ENCODE data around the gene ACTN1. TPM values are rescaled to one million over a fixed set of nuclear protein-coding genes. Genes with fewer than 3 reads are reported as not detected.

Gene ACTN1
- total RNA-seq, 4 donors from 2014 or later: 10.0 to 17.3 (median 14.1) TPM

GRCh38 chr14:68863610-68864360 is 115.3 kb downstream of the ACTN1 start:
- Histone ChIP-seq H3K36me3 (no peaks in the 10 kb centered on the region), H3K4me1 (no peaks in the 10 kb centered on the region), H3K27me3 (no peaks in the 10 kb centered on the region), H3K4me3 (no peak overlapping the region), H3K27ac (no peak overlapping the region), H3K9me3 (no peaks in the 10 kb centered on the region)
- in situ Hi-C loops (cut with MboI; ENCODE audit: low sequenced_read_pairs in 4 of 4): no loop called here
- DNase-seq (no peak), ATAC-seq (no peak)
- intact Hi-C loops (cut with DNase I; ENCODE audit: low total_unique reads): loop anchor here (5.0 kb wide), 1 partner anchor 244 kb away; no protein-coding TSS in a partner anchor
- TF ChIP-seq POLR2A (IDR thresholded peaks at IDR 0.05): no peak
- TF ChIP-seq, protein P1, sequence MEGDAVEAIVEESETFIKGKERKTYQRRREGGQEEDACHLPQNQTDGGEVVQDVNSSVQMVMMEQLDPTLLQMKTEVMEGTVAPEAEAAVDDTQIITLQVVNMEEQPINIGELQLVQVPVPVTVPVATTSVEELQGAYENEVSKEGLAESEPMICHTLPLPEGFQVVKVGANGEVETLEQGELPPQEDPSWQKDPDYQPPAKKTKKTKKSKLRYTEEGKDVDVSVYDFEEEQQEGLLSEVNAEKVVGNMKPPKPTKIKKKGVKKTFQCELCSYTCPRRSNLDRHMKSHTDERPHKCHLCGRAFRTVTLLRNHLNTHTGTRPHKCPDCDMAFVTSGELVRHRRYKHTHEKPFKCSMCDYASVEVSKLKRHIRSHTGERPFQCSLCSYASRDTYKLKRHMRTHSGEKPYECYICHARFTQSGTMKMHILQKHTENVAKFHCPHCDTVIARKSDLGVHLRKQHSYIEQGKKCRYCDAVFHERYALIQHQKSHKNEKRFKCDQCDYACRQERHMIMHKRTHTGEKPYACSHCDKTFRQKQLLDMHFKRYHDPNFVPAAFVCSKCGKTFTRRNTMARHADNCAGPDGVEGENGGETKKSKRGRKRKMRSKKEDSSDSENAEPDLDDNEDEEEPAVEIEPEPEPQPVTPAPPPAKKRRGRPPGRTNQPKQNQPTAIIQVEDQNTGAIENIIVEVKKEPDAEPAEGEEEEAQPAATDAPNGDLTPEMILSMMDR (IDR thresholded peaks at IDR 0.05 in 4 of 5, conservative IDR thresholded peaks at IDR 0.05 in 1 of 5): no peak

DNA sequence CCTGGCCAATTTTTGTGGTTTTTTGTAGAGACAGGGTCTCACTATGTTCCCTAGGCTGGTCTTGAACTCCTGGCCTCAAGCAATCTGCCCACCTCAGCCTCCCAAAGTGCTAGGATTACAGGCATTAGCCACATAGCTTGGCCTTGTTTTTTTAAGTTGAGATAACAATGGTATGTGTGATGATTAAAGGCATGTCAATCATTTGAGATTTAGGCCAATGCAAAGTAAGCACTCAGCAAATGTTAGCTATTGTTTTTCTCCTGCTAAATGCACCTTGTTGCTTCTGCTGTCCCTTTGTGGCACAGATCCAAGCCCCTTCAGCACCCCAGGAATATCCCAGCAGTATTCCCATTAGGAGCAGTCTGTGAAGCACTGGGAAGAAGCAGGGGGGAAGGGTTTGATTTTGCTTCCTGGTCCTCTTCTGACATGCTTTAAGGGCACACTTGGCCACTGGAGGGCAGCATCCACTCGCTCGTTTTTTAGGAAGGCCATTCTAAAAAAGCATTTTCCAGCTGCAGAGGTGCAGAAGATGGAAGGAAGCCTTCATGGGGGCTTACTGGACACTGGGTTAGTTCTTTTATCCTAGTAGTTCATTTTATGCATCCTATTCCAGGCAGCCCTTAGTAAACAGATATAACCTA is 116.0 kb downstream of the ACTN1 start:
- TF ChIP-seq, protein P1 (IDR thresholded peaks at IDR 0.05 in 4 of 5, conservative IDR thresholded peaks at IDR 0.05 in 1 of 5): peak; percentile 42 to 79 (median 64)
- no peak for TF ChIP-seq POLR2A (IDR thresholded peaks at IDR 0.05)
- ATAC-seq (peak; percentile 63 to 70), DNase-seq (peak; percentile 38 to 44)
- no peaks in the 10 kb centered on the region for H3K4me1 ChIP-seq
- no peaks in the 10 kb centered on the region for H3K27me3 ChIP-seq
- H3K9me3 ChIP-seq: no peaks in the 10 kb centered on the region
- in situ Hi-C loops (cut with MboI; ENCODE audit: low sequenced_read_pairs in 4 of 4) (no loop called here), intact Hi-C loops (cut with DNase I; ENCODE audit: low total_unique reads) (loop anchor here (5.0 kb wide), 1 partner anchor 244 kb away; no protein-coding TSS in a partner anchor)
- no peaks in the 10 kb centered on the region for H3K36me3 ChIP-seq
- no peak overlapping the region for H3K27ac ChIP-seq
- H3K4me3 ChIP-seq: no peak overlapping the region

- H3K9me3 ChIP-seq: no peaks in the 10 kb centered on the region
- in situ Hi-C loops (cut with MboI; ENCODE audit: low sequenced_read_pairs in 4 of 4) (no loop called here), intact Hi-C loops (cut with DNase I; ENCODE audit: low total_unique reads) (loop anchor here (5.0 kb wide), 1 partner anchor 247 kb away; no protein-coding TSS in a partner anchor)
- H3K4me3 ChIP-seq: no peak overlapping the region
- ATAC-seq: no peak
- H3K4me1 ChIP-seq: no peaks in the 10 kb centered on the region
- H3K27me3 ChIP-seq: no peaks in the 10 kb centered on the region
- H3K36me3 ChIP-seq: no peaks in the 10 kb centered on the region
- no peak for TF ChIP-seq POLR2A (IDR thresholded peaks at IDR 0.05)
- H3K27ac ChIP-seq: no peak overlapping the region
- DNase-seq: no peak
Measured at GRCh38 chr14:68860771-68861170, 118.3 kb downstream of the ACTN1 start.

- in situ Hi-C loops (cut with MboI; ENCODE audit: low sequenced_read_pairs in 4 of 4): no loop called here
- Histone ChIP-seq H3K4me3 (no peak overlapping the region), H3K27me3 (no peaks in the 10 kb centered on the region), H3K4me1 (no peaks in the 10 kb centered on the region), H3K36me3 (no peaks in the 10 kb centered on the region), H3K27ac (no peak overlapping the region), H3K9me3 (no peaks in the 10 kb centered on the region)
- ATAC-seq (no peak), DNase-seq (no peak)
- intact Hi-C loops (cut with DNase I; ENCODE audit: low total_unique reads): no loop called here
- no peak for TF ChIP-seq POLR2A (IDR thresholded peaks at IDR 0.05)
- TF ChIP-seq, protein P1 (IDR thresholded peaks at IDR 0.05 in 4 of 5, conservative IDR thresholded peaks at IDR 0.05 in 1 of 5): no peak
Measured at GRCh38 chr14:68857516-68858070, 121.5 kb downstream of the ACTN1 start.

DNA sequence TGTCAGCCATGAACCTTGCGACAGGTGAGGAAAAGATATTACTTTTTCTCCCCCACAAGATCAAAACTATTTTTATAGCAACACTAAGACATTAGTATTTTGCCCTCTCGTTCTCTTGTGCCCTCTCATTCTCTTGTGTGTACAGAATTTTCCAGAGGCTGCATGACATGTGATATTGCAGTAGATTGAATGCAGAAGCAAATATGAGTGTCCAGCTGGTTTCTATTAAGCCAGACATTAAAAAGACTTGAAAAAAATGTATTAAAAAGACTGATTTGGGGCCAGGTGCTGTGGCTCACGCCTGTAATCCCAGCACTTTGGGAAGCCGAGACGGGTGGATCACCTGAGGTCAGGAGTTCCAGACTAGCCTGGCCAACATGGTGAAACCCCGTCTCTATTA is 122.5 kb downstream of the ACTN1 start:
- DNase-seq (no peak), ATAC-seq (no peak)
- in situ Hi-C loops (cut with MboI; ENCODE audit: low sequenced_read_pairs in 4 of 4) (no loop called here), intact Hi-C loops (cut with DNase I; ENCODE audit: low total_unique reads) (no loop called here)
- Histone ChIP-seq H3K4me3 (no peak overlapping the region), H3K36me3 (no peaks in the 10 kb centered on the region), H3K9me3 (no peaks in the 10 kb centered on the region), H3K27ac (no peak overlapping the region), H3K27me3 (no peaks in the 10 kb centered on the region), H3K4me1 (no peaks in the 10 kb centered on the region)
- TF ChIP-seq, protein P1 (IDR thresholded peaks at IDR 0.05 in 4 of 5, conservative IDR thresholded peaks at IDR 0.05 in 1 of 5): no peak
- no peak for TF ChIP-seq POLR2A (IDR thresholded peaks at IDR 0.05)
